Frontal cortex (tissue), 4 donors: ENCODE data around the gene IL32. TPM values are rescaled to one million over a fixed set of nuclear protein-coding genes. Genes with fewer than 3 reads are reported as not detected.
"Not testable (repeated sequence)": the region's sequence is repeated elsewhere in the genome, so short reads cannot be mapped to it uniquely, and the experiment has no call there.

Experiments
- DNase-seq, 2 donors: peaks; one replicate each; pipeline ENCODE4 v3.0.0; 2012; ENCODE audit warnings: low spot score in 2 of 2
- FAIRE-seq: peaks from 2 replicates; lab custom pipeline; 2012; peaks lifted over from hg19 to GRCh38; lab: Jason Lieb, UNC
- total RNA-seq: library from RNA; depleted of rRNA; stranded (reverse); fragments of >200 nt; gene quantifications from one replicate; pipeline ENCODE4 v1.2.3, GENCODE V29; 2014
- donor health status: control.
- donor health status: control.
- donor health status: control.

IL32 gene
- total RNA-seq, 1 donor from 2014 or later, result 0.82 TPM

GRCh38 chr16:3049921-3050481, 15.4 kb upstream of the IL32 start:
- FAIRE-seq, result no peak

GRCh38 chr16:3050487-3050886, 15.0 kb upstream of the IL32 start:
- DNase-seq (no peak), FAIRE-seq (no peak)

More at GRCh38 chr16:3049921-3050481, 15.4 kb upstream of the IL32 start:
- no peak for DNase-seq

GRCh38 chr16:3051009-3051408, 14.4 kb upstream of the IL32 start:
- no peak for DNase-seq
- FAIRE-seq, result no peak

GRCh38 chr16:3051494-3051893, 13.9 kb upstream of the IL32 start:
- no peak for FAIRE-seq
- DNase-seq, result no peak

GRCh38 chr16:3052571-3053329, 12.7 kb upstream of the IL32 start:
- not testable (repeated sequence) for FAIRE-seq, DNase-seq

GRCh38 chr16:3053330-3053710, 12.1 kb upstream of the IL32 start:
- not testable (repeated sequence) for DNase-seq, FAIRE-seq

GRCh38 chr16:3054965-3055733, 10.3 kb upstream of the IL32 start:
- FAIRE-seq (no peak), DNase-seq (no peak)

GRCh38 chr16:3055734-3056115, 9.7 kb upstream of the IL32 start:
- FAIRE-seq, DNase-seq: not testable (repeated sequence)

- DNase-seq (no peak), FAIRE-seq (no peak)
These were observed 8.9 kb upstream of the IL32 start for GRCh38 chr16:3056336-3057180.

GRCh38 chr16:3057181-3058138, 8.0 kb upstream of the IL32 start:
- DNase-seq (no peak), FAIRE-seq (no peak)

GRCh38 chr16:3058139-3059030, 7.1 kb upstream of the IL32 start:
- DNase-seq, result peak in 1 of 2 donors; percentile 61
- FAIRE-seq, result no peak

- no peak for FAIRE-seq
- peak; percentile 91 to 96 for DNase-seq
These were observed 6.3 kb upstream of the IL32 start for GRCh38 chr16:3059041-3059722.

GRCh38 chr16:3059723-3060242, 5.7 kb upstream of the IL32 start:
- DNase-seq (peak in 1 of 2 donors; percentile 42), FAIRE-seq (no peak)

- no peak for FAIRE-seq
- DNase-seq, result no peak
These were observed 4.9 kb upstream of the IL32 start for GRCh38 chr16:3060339-3061127.

- FAIRE-seq, result no peak
- no peak for DNase-seq
These were observed 2.9 kb upstream of the IL32 start for GRCh38 chr16:3062553-3062952.

- no peak for DNase-seq
- no peak for FAIRE-seq
These were observed 1.6 kb upstream of the IL32 start for GRCh38 chr16:3063625-3064386.
